ENCODE results near the gene ZNF827. TPM values are rescaled to one million over a fixed set of nuclear protein-coding genes. Genes with fewer than 3 reads are reported as not detected.

The ZNF827 gene
- total and polyA plus RNA-seq, 2 of the 13 experiments (the other 11 are each of a cell fraction or from before 2014, with no cell fraction given) = 2.8 TPM

- H3K79me2 ChIP-seq (ENCODE audit: insufficient read depth, low read length) = no peaks in the 10 kb centered on the region
- intact Hi-C loops (cut with micrococcal nuclease; ENCODE audit: unreplicated experiment) (no loop called here), in situ Hi-C loops (cut with HindIII; ENCODE audit: extremely low pct_ligation_motif_present, low pct_unique_long_range_greater_than_20kb) (no loop called here)
- BruUV-seq (replicated peaks) = no TSS peak
- H3K4me2 ChIP-seq (ENCODE audit: low read depth, low read length) = no peak overlapping the region
- H2AFZ ChIP-seq (ENCODE audit: low read length) = no peak overlapping the region
- 95% methylated on average over 5 of the region's 5 CpGs for WGBS (ENCODE audit: low lambda C conversion rate)
- H3K4me3 ChIP-seq (replicated peaks in 1 of 3; ENCODE audit: insufficient read depth in 1 of 3, low read depth in 2 of 3, low read length in 3 of 3) = no peak overlapping the region
- no peaks in the 10 kb centered on the region for H3K4me1 ChIP-seq (ENCODE audit: insufficient read depth, low read length)
- peaks cover 1 to 5% of the 10 kb centered on the region in 2 experiments; a peak in 2 of 5 replicates for H3K36me3 ChIP-seq (replicated peaks in 1 of 2; ENCODE audit: control insufficient read depth in 1 of 2, insufficient read depth in 2 of 2, low read length in 2 of 2)
- no peaks in the 10 kb centered on the region for H3K27me3 ChIP-seq (ENCODE audit: control insufficient read depth in 1 of 2, insufficient read depth in 2 of 2, low read length in 2 of 2)
- FAIRE-seq (no peak), ATAC-seq (no peak), DNase-seq (ENCODE audit: low spot score) (no peak)
- H3K9ac ChIP-seq (ENCODE audit: insufficient read depth, low read depth, low read length) = no peak overlapping the region
- H3K9me3 ChIP-seq (ENCODE audit: low read length) = no peaks in the 10 kb centered on the region
- no peaks in the 10 kb centered on the region for H4K20me1 ChIP-seq (ENCODE audit: insufficient read depth, low read length)
- ChIA-PET POLR2A (no interaction called here), CTCF (ENCODE audit: low intra/inter-chr PET ratio, low total read pairs) (no interaction called here)
- H3K27ac ChIP-seq (ENCODE audit: extremely low read length, insufficient read depth, low read length) = no peak overlapping the region
- TF ChIP-seq KDM5A (IDR thresholded peaks at IDR 0.05; ENCODE audit: borderline replicate concordance, low read length) = no peak
- TF ChIP-seq KDM4B (CRISPR knock-in tag; IDR thresholded peaks at IDR 0.05) = no peak
- no peak for TF ChIP-seq DBP (CRISPR knock-in tag; IDR thresholded peaks at IDR 0.05; ENCODE audit: not compliant biosample characterization)
- no peak for TF ChIP-seq ZFP62 (CRISPR knock-in tag; IDR thresholded peaks at IDR 0.05)
- TF ChIP-seq ZNF329 (CRISPR knock-in tag; IDR thresholded peaks at IDR 0.05; ENCODE audit: low read depth) = no peak
- TF ChIP-seq, protein P1, sequence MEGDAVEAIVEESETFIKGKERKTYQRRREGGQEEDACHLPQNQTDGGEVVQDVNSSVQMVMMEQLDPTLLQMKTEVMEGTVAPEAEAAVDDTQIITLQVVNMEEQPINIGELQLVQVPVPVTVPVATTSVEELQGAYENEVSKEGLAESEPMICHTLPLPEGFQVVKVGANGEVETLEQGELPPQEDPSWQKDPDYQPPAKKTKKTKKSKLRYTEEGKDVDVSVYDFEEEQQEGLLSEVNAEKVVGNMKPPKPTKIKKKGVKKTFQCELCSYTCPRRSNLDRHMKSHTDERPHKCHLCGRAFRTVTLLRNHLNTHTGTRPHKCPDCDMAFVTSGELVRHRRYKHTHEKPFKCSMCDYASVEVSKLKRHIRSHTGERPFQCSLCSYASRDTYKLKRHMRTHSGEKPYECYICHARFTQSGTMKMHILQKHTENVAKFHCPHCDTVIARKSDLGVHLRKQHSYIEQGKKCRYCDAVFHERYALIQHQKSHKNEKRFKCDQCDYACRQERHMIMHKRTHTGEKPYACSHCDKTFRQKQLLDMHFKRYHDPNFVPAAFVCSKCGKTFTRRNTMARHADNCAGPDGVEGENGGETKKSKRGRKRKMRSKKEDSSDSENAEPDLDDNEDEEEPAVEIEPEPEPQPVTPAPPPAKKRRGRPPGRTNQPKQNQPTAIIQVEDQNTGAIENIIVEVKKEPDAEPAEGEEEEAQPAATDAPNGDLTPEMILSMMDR (CRISPR knock-in tag; IDR thresholded peaks at IDR 0.05) = no peak
- TF ChIP-seq, protein P2, sequence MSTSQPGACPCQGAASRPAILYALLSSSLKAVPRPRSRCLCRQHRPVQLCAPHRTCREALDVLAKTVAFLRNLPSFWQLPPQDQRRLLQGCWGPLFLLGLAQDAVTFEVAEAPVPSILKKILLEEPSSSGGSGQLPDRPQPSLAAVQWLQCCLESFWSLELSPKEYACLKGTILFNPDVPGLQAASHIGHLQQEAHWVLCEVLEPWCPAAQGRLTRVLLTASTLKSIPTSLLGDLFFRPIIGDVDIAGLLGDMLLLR (CRISPR knock-in tag; IDR thresholded peaks at IDR 0.05) = no peak
- TF ChIP-seq ZNF34 (CRISPR knock-in tag; IDR thresholded peaks at IDR 0.05; ENCODE audit: borderline replicate concordance) = no peak
- no peak for TF ChIP-seq CEBPZ (IDR thresholded peaks at IDR 0.05; ENCODE audit: low read length)
- TF ChIP-seq ZNF326 (CRISPR knock-in tag; IDR thresholded peaks at IDR 0.05; ENCODE audit: borderline replicate concordance) = no peak
- TF ChIP-seq SMYD3 (CRISPR knock-in tag; IDR thresholded peaks at IDR 0.05) = no peak
- TF ChIP-seq PBX2 (CRISPR knock-in tag; IDR thresholded peaks at IDR 0.05) = no peak
- TF ChIP-seq RBM39 (IDR thresholded peaks at IDR 0.05; ENCODE audit: low read depth, low read length, poor library complexity, severe bottlenecking) = no peak
- TF ChIP-seq ZNF607 (CRISPR knock-in tag; IDR thresholded peaks at IDR 0.05; ENCODE audit: borderline replicate concordance) = no peak
- TF ChIP-seq TCF7L2 (IDR thresholded peaks at IDR 0.05; ENCODE audit: low read depth, low read length) = no peak
- no peak for TF ChIP-seq ZNF432 (CRISPR knock-in tag; IDR thresholded peaks at IDR 0.05; ENCODE audit: borderline replicate concordance)
These were observed 108.8 kb downstream of the ZNF827 start for GRCh38 chr4:145829629-145830395.

Measured in HepG2 (cell line).